ENCODE measurements around the gene DAPK2.

DNA sequence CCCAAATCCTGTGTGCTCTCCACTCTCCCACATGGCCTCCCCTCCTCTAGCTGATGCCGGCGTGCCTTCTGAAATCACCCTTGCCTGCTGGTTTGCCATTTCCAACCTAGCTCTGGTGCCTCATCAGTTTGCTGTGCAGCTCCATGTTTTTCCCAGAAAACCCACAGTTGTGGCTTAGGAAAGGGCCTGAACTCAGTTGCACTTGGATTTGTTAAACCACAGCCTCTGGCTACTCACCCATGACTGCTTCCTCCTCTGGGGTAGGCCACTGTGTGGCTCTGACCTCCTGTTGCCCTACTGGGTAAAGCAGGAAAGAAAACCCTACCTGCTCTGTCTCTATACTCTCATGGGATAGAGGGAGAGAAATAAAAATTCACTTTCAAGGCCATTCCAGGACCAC, 97.3 kb downstream of the DAPK2 start:
- TF ChIP-seq SP1 (IDR thresholded peaks at IDR 0.05) (no peak), ARNT (IDR thresholded peaks at IDR 0.05) (no peak), BHLHE40 (IDR thresholded peaks at IDR 0.05; ENCODE audit: borderline replicate concordance) (no peak), SUZ12 (IDR thresholded peaks at IDR 0.05) (no peak)

All from HEK293T (cell line).